Retinal pigment epithelial cell (primary cell): Measurements from ENCODE around the gene CCDC149.
A peak's percentile ranks its signal among the peaks of the same experiment; 100 is the strongest.

Experiments
- DNase-seq: peaks from one replicate; pipeline ENCODE4 v3.0.0-alpha.2; 2010; ENCODE audit warnings: low read depth
- H3K4me3 ChIP-seq: 2 replicates; pipeline ENCODE4 v1.5.1; 2011; ENCODE audit warnings: mild to moderate bottlenecking, low read length, control low read depth, moderate library complexity
- CTCF ChIP-seq: conservative IDR thresholded peaks from 2 replicates; pipeline ENCODE4 v1.5.1; 2011; ENCODE audit warnings: low read depth, low read length, control low read depth, inconsistent platforms

Gene CCDC149

GRCh38 chr4:24912252-24913118 lies at the start of gene CCDC149:
TSS of gene CCDC149 (minus strand) at chr4:24913042. CDS start at chr4:24912864, 178 bp downstream.
- H3K4me3 ChIP-seq, result peak within 1 kb of the TSS; percentile 54
- no peak for TF ChIP-seq CTCF
- peak; percentile 67 for DNase-seq

- no peak for TF ChIP-seq CTCF
- no peak overlapping the region for H3K4me3 ChIP-seq
- no peak for DNase-seq
Observed at GRCh38 chr4:24957886-24958285, 45.0 kb upstream of the CCDC149 start.

GRCh38 chr4:24956763-24957162 lies 43.9 kb upstream of the CCDC149 start:
- TF ChIP-seq CTCF, result no peak
- no peak for DNase-seq
- H3K4me3 ChIP-seq, result no peak overlapping the region

- DNase-seq, result no peak
- H3K4me3 ChIP-seq, result no peak overlapping the region
- no peak for TF ChIP-seq CTCF
Observed at GRCh38 chr4:24956091-24956490, 43.2 kb upstream of the CCDC149 start.

DNA sequence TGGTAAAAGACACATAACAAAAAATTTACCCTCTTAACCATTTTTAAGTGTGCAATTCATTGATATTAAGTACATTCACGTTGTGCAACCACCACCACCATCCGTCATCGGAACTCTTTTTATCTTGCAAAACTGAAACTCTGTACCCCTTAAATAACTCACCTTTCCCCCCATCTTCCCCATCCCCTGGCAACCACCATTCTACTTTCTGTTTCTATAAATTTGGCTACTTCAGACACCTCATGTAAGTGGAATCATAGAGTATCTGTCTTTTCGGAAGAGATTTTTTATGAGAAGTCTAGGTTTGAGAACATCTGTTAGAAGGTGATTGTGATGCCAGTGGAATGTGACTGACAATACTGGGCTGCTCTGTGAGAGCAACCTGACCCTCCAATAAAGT lies 39.8 kb upstream of the CCDC149 start:
- no peak overlapping the region for H3K4me3 ChIP-seq
- DNase-seq, result no peak
- no peak for TF ChIP-seq CTCF

DNA sequence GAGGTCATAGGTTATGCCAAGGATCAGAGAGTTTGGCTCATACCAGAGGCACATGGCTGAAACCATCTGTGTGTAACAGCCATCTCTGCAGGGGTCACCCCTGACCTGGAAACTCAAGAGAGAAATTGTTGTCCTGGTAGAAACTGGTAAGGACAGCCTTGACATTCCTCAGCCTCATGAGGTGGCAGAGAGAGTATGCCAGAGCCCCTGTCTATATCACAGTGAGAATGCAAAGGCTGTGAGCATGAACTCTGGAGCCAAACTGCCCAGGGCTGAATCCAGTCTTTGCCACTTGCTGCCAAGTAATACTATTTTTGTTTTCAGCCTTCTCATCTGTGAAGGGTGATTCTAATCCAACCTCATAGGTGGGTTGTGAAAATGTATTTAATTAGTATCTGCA lies 37.1 kb upstream of the CCDC149 start:
- no peak for DNase-seq
- H3K4me3 ChIP-seq, result no peak overlapping the region
- no peak for TF ChIP-seq CTCF

DNA sequence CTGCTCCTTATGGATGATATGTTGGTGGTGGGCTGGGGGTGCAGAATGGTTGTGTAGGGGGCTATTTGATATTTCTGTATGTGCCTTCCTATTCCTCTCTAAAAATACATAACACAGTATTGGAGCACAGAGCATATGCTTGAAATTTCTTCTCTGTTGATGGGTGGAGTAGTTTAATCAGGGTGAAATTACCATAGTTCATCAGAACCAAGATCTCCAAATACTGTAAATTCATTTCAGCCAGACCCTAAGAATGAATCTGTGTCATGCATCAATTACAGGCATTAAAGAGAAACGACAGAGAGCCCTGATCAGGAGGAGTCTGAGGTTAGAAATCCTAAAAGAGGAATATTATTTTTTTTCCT lies 25.1 kb upstream of the CCDC149 start:
- no peak for TF ChIP-seq CTCF
- no peak for DNase-seq

More for the DNA sequence above, 25.1 kb upstream of the CCDC149 start:
- H3K4me3 ChIP-seq, result no peak overlapping the region
